Activated CD4-positive, alpha-beta T cell treated with anti-CD3 and anti-CD28 coated beads, Interleukin-2, amount 50 U/mL, for 1 hour (primary cell): Measurements from ENCODE around the gene EBLN2.

Source experiments
- DNase-seq: peaks from one replicate; pipeline ENCODE4 v3.0.0-alpha.2; 2020

The EBLN2 gene

GRCh38 chr3:73061416-73061815 is at the start of gene EBLN2:
Gene EBLN2, plus strand, starts transcription at chr3:73061659. Its CDS starts 423 bp downstream, at chr3:73062082.
- DNase-seq = no peak

DNA sequence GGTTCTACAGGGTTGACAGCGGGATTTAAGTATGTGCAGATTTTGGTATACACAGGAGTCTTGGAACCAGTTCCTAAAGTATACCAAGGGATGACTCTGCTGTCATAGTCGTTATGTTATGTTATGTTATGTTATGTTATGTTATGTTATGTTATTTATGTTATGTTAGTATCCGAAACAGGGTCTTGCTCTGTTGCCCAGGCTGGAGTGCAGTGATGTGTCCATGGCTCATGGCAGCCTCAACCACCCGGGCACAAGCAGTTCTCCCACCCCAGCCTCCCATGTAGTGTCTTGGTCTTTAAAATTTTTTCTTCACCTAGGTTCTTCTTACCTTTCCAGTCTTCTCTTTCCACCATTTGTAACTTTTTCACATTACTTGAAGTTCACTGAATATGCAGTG is 43.2 kb upstream of the EBLN2 start:
- no peak for DNase-seq

GRCh38 chr3:73018790-73019441 is 42.5 kb upstream of the EBLN2 start:
- no peak for DNase-seq

DNA sequence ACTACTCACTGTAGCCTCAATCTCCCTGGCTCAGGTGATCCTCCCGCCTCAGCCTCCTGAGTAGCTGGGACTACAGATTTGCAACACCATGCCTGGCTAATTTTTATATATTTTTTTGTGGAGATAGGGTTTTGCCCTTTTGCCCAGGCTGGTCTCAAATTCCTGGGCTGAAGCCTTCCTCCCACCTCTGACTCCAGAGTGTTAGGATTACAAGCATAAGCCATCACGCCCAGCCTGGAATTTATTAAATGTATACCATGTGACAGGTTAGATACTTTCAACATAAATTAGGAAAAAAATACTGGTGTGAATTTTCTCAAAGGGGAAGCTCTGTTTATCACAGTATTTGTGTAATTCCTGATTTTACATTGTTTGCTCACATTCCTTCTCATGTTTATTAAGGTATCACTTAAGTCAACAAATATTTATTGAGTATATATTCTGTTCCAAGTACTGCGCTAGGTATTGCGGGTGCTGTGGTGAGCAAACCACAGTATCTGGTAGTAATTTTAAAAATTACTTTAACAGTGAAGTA is 40.1 kb upstream of the EBLN2 start:
- DNase-seq = no peak

DNA sequence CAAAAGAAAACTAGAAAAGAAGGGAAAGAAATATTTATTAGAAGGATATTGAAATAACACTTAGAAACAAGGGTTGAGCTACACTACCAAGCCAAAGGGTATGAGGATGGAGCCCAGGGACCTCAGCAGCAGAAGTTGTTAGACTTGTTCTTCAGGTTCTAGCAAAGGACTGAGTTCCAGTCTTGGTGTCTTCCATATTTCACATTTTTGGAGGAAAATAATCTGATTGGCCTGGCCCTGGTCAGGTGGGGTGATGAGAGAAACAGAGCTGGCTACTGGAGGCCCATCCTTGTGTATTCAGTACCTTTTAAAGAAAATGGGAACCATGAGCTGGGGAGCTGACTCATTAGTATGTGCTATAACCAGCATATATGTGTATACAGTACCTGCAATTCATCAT is 36.6 kb upstream of the EBLN2 start:
- no peak for DNase-seq

DNA sequence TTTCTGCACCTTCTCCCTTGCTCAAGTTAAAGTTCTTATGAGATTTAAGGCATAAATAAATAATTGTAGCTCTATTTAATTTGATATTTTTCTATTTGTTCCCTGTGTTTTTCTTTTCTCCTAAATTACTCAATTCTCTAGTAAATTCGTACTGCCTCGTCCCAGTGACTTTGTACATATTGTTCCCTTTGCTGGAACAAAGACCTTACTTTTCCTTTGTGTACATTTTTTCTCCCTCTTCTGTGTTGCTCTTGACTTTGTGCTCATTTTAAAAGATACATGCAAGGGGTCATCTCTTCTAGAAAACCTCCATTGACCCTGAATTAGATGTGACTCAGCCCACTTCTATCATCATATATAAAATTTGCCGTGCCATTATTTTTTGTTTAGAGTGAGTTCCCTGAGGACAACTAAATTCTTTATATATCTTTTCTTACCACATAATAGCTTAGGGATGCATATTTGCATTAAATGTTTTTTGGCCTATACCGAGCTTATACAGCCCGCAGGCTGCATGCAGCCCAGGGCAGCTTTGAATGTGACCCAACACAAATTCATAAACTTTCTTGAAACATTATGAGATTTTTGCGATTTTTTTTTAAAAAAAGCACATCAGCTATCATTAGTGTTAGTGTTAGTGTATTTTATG is 35.2 kb upstream of the EBLN2 start:
- DNase-seq = no peak

- DNase-seq = no peak
These were observed 34.7 kb upstream of the EBLN2 start for GRCh38 chr3:73026760-73027113.

- DNase-seq = no peak
These were observed 32.7 kb upstream of the EBLN2 start for GRCh38 chr3:73028803-73029202.

DNA sequence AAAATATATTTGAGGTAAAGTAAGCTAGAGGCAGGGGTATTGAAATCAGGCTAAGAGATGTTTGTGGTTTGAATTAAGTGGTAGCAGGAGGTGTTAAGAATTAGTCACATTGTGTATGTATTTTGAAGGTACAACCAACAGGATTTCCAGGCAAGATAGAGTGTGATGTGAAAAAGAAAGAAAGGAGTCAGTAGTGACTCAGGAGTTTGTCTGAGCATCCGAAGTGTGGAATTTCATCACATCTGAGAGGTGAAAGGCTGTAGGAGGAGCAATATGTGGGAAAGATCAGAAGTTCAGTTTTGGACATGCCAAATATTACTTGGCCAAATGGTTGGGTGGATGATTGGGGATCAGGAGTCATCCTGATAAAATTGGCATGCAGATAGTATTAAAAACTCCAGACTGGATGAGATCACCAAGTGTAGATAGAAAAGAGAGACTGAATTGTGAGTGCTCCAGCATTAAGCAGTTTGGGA is 32.1 kb upstream of the EBLN2 start:
- no peak for DNase-seq

DNA sequence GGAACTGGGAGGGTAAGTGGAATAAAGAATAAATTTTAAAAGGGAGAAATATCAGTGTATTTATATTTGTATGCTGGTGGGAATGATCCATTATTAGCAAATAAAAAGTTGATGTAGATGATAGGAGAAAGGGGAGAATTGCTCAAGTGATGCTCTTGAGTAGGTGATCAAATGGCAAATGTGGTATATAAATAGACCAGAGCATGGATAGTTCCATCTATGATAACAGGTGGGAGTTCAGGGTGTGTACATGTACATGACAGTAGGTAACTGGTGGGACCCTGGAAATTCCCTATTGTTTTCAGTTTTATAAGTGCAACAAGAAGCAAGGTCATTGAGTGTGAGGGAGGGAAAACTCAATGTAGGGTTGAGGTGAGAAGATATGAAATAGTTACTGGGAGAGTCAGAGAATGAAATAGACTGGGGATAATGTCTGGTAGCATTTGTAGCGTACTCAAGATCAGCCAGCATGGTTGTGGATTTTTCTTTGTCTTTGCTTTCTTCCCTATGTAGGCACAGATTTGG is 31.3 kb upstream of the EBLN2 start:
- no peak for DNase-seq

- no peak for DNase-seq
These were observed 29.8 kb upstream of the EBLN2 start for GRCh38 chr3:73031573-73032103.

- DNase-seq = no peak
These were observed 24.5 kb upstream of the EBLN2 start for GRCh38 chr3:73036694-73037591.

- no peak for DNase-seq
These were observed 19.9 kb upstream of the EBLN2 start for GRCh38 chr3:73041537-73041936.

DNA sequence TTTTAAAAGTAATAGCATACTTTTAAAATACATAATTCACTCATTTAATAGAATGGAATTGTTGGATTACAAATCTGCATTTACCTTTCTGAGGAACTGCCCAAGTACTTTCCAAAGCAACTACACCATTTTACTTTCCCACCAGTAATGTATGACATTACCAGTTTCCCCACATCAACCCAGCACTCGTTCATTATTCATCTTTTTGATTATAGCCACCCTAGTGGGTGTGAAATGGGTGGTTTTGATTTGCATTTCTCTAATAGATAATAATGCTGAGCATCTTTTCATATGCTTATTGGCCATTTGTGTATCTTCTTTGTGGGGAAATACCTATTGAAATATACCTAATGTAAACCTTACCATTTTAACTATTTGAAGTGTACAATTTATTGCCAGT is 18.0 kb upstream of the EBLN2 start:
- DNase-seq = no peak

GRCh38 chr3:73045391-73045790 is 16.1 kb upstream of the EBLN2 start:
- DNase-seq = no peak

GRCh38 chr3:73046195-73046594 is 15.3 kb upstream of the EBLN2 start:
- no peak for DNase-seq

DNA sequence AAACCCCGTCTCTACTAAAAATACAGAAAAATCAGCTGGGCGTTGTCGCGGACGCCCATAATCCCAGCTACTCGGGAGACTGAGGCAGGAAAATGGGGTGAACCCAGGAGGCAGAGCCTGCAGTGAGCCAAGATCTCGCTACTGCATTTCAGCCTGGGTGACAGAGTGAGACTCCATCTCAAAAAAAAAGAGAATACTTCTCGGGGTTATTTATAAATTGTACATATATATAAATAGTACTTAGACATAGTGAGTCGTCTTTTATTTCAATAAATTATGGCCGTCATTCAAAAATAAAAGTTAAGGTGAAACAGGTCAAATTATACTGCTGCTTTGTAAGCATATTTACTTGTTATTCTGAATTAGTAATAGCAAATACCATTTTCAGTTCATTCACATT is 12.1 kb upstream of the EBLN2 start:
- DNase-seq = no peak

GRCh38 chr3:73052857-73053256 is 8.6 kb upstream of the EBLN2 start:
- no peak for DNase-seq

GRCh38 chr3:73055583-73055982 is 5.9 kb upstream of the EBLN2 start:
- no peak for DNase-seq

DNA sequence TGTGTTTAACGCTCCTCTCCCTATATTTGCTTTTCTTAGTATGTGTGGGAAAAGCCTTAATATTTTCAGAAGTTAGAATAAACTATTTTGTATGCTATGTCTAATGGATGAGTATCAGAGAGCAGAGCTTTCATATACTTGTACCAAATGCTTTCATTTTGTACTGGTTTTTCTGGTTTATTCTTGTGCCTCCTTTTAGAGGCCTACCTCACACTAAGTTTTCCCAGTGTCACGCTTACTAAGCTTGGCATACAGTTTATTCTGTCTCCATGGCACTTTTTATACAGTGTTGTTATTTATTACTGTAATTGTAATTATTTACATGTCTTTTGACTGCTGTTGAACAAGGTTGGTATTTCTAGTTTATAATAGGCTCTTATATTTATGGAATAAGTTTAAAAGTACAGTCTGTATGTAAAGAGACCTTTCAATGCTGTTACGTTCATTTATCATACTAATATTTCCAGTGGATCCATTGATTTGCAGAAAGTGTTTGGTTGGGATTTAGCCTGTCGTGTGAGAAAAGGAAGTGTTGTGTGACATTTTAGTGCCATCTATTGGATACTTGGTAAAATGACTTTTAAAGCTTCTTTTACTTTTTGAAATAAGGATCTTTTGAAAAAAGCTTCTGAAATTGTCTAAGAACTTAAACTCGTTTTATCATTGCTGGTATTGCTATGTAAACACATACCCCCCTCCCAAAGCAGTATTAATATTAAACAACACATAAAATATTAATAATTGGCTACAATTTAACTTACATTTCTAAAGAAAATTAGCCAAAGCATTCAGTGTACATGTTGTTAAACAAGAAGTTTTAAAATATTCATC is 5.2 kb upstream of the EBLN2 start:
- DNase-seq = no peak

- no peak for DNase-seq
These were observed 4.7 kb upstream of the EBLN2 start for GRCh38 chr3:73056845-73057150.

- DNase-seq = no peak
These were observed 1.1 kb upstream of the EBLN2 start for GRCh38 chr3:73060302-73060723.
